MM.1S (cell line): ENCODE results near the gene IL17RD.

ENCODE experiments used
- CTCF ChIP-seq: fragments of 300-600 bp; sonication (generic); IDR thresholded peaks from 2 replicates; pipeline ENCODE4 v1.5.1; 2016; ENCODE audit warnings: antibody characterized with exemption, low read length, mixed read lengths
- EZH2 ChIP-seq: fragments of 300-600 bp; sonication (generic); optimal IDR thresholded peaks from 2 replicates; pipeline ENCODE3; 2017; ENCODE audit warnings: low read depth, mild to moderate bottlenecking, antibody characterized with exemption, low read length, mixed read lengths
- EZH2phosphoT487 ChIP-seq: fragments of 300-600 bp; sonication (generic); IDR thresholded peaks from 2 replicates; pipeline ENCODE4 v1.6.1; 2018; ENCODE audit warnings: antibody characterized with exemption, low read length

GRCh38 chr3:57118254-57118653 lies 46.9 kb downstream of the IL17RD start:
- TF ChIP-seq CTCF (no peak), EZH2phosphoT487 (no peak), EZH2 (no peak)
